ENCODE measurements around the gene MCTP1. TPM values are rescaled to one million over a fixed set of nuclear protein-coding genes. Genes with fewer than 3 reads are reported as not detected.

The MCTP1 gene
- total and polyA plus RNA-seq, 9 of the 15 experiments (the other 6 are each of a cell fraction or from before 2014, with no cell fraction given): 0.04 to 0.93 (median 0.06) TPM; not detected in 4

DNA sequence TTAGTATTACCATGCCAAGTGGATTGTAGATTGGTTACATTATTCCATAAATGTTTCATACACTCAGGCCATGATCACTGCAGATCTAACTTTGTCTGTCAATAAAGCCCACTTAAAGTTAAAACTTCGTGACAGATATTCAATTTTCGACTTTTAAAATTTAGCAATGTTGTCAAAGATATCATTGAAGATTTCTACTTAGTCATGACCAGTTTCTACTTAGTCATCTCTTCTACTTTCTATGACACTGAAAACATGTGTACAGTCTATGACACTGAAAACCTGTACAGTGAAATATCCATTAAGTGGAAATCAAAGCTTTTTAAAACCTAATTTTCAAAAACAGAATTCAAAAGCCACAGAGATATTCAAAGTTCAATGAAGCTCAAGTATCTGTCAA, 258.2 kb downstream of the MCTP1 start:
- Histone ChIP-seq H3K79me2 (ENCODE audit: control insufficient read depth, insufficient read depth, low read length) (no peaks in the 10 kb centered on the region), H3K27ac (ENCODE audit: extremely low read depth, low read depth, low read length) (no peak overlapping the region), H3K4me1 (replicated peaks in 1 of 2; ENCODE audit: control insufficient read depth in 2 of 2, insufficient read depth in 2 of 2, low read length in 2 of 2) (no peaks in the 10 kb centered on the region), H3K9me1 (ENCODE audit: control insufficient read depth, insufficient read depth, low read length) (no peaks in the 10 kb centered on the region), H4K20me1 (replicated peaks; ENCODE audit: control insufficient read depth, insufficient read depth, low read length) (no peaks in the 10 kb centered on the region), H3K27me3 (ENCODE audit: control insufficient read depth in 2 of 2, insufficient read depth in 2 of 2, low read length in 2 of 2) (no peaks in the 10 kb centered on the region), H3K4me2 (ENCODE audit: insufficient read depth, low read length) (no peak overlapping the region), H3K36me3 (ENCODE audit: control insufficient read depth, insufficient read depth, low read length) (no peaks in the 10 kb centered on the region), H3K9me3 (replicated peaks; ENCODE audit: control insufficient read depth, insufficient read depth, low read depth, low read length) (no peaks in the 10 kb centered on the region), H3K9ac (ENCODE audit: insufficient read depth in 1 of 2, low read depth in 2 of 2, low read length in 2 of 2) (no peak overlapping the region), H3K4me3 (no peak overlapping the region), H2AFZ (ENCODE audit: low read depth, low read length) (no peak overlapping the region)
- ChIA-PET CTCF (ENCODE audit: low intra/inter-chr PET ratio) (interaction anchor here (0.6 kb wide), 1 partner anchor 33 kb away, joined by 3 read pairs; no protein-coding TSS in a partner anchor), POLR2A (no interaction called here)
- FAIRE-seq (no peak), ATAC-seq (no peak), DNase-seq (ENCODE audit: extremely low read depth in 1 of 4, low spot score in 3 of 4) (no peak)
- TF ChIP-seq ZNF695 (CRISPR knock-in tag; IDR thresholded peaks at IDR 0.05) (no peak), GATAD2B (IDR thresholded peaks at IDR 0.05; ENCODE audit: borderline replicate concordance) (no peak), RB1 (IDR thresholded peaks at IDR 0.05; ENCODE audit: low read depth) (no peak), KAT8 (IDR thresholded peaks at IDR 0.05; ENCODE audit: low read depth) (no peak), SNRNP70 (optimal IDR thresholded peaks at IDR 0.05; ENCODE audit: low read depth, low read length) (no peak), PHF8 (IDR thresholded peaks at IDR 0.05; ENCODE audit: borderline replicate concordance, low read length) (no peak), ETV6 (IDR thresholded peaks at IDR 0.05; ENCODE audit: borderline replicate concordance in 1 of 2, low read depth in 2 of 2, low read length in 1 of 2) (no peak), ETV6 (CRISPR knock-in tag; IDR thresholded peaks at IDR 0.05; ENCODE audit: borderline replicate concordance) (no peak), SIX5 (IDR thresholded peaks at IDR 0.05; ENCODE audit: borderline replicate concordance in 1 of 2, insufficient read depth in 1 of 2, low read depth in 1 of 2, low read length in 2 of 2) (no peak), ZSCAN29 (IDR thresholded peaks at IDR 0.05) (no peak)
- TF ChIP-seq, protein P1, sequence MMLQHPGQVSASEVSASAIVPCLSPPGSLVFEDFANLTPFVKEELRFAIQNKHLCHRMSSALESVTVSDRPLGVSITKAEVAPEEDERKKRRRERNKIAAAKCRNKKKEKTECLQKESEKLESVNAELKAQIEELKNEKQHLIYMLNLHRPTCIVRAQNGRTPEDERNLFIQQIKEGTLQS (IDR thresholded peaks at IDR 0.05): no peak
- TF ChIP-seq, protein P1 (CRISPR knock-in tag; conservative IDR thresholded peaks at IDR 0.05): no peak
- TF ChIP-seq, protein P2, sequence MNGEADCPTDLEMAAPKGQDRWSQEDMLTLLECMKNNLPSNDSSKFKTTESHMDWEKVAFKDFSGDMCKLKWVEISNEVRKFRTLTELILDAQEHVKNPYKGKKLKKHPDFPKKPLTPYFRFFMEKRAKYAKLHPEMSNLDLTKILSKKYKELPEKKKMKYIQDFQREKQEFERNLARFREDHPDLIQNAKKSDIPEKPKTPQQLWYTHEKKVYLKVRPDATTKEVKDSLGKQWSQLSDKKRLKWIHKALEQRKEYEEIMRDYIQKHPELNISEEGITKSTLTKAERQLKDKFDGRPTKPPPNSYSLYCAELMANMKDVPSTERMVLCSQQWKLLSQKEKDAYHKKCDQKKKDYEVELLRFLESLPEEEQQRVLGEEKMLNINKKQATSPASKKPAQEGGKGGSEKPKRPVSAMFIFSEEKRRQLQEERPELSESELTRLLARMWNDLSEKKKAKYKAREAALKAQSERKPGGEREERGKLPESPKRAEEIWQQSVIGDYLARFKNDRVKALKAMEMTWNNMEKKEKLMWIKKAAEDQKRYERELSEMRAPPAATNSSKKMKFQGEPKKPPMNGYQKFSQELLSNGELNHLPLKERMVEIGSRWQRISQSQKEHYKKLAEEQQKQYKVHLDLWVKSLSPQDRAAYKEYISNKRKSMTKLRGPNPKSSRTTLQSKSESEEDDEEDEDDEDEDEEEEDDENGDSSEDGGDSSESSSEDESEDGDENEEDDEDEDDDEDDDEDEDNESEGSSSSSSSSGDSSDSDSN (IDR thresholded peaks at IDR 0.05; ENCODE audit: borderline replicate concordance in 1 of 2, low read depth in 2 of 2, low read length in 2 of 2): no peak
- WGBS (ENCODE audit: insufficient coverage, low coverage, missing lambda C conversion rate): 0% methylated on average over 2 of the region's 2 CpGs
- BruUV-seq (replicated peaks): no TSS peak
- intact Hi-C loops (cut with micrococcal nuclease) (no loop called here), in situ Hi-C loops (cut with MboI) (no loop called here)
